ENCODE data around the gene PRKCE. TPM values are rescaled to one million over a fixed set of nuclear protein-coding genes. Genes with fewer than 3 reads are reported as not detected.

The PRKCE gene
- total and polyA plus RNA-seq, 3 experiments from 2014 or later = 3.1 to 9.6 (median 7.9) TPM

GRCh38 chr2:45925026-45925425 lies 273.6 kb downstream of the PRKCE start:
- H3K9me3 Mint-ChIP-seq = no peaks in the 10 kb centered on the region
- H3K4me1 ChIP-seq (ENCODE audit: insufficient read depth, low read length) = no peaks in the 10 kb centered on the region
- no peak overlapping the region for H3K27ac ChIP-seq (ENCODE audit: low read depth, low read length)
- no peaks in the 10 kb centered on the region for H3K27me3 ChIP-seq (ENCODE audit: insufficient read depth, low read length, poor library complexity, severe bottlenecking)
- no peak for DNase-seq
- no peaks in the 10 kb centered on the region for H3K4me1 Mint-ChIP-seq
- H3K27me3 Mint-ChIP-seq = no peaks in the 10 kb centered on the region
- ChIA-PET CTCF (no interaction called here), POLR2A (no interaction called here)
- no peaks in the 10 kb centered on the region for H3K36me3 Mint-ChIP-seq
- no peaks in the 10 kb centered on the region for H3K36me3 ChIP-seq (ENCODE audit: insufficient read depth, low read length)
- no peak overlapping the region for H3K4me3 Mint-ChIP-seq
- H3K27ac Mint-ChIP-seq = no peak overlapping the region
- H3K4me3 ChIP-seq (ENCODE audit: low read length) = no peak overlapping the region
- no peaks in the 10 kb centered on the region for H3K9me3 ChIP-seq (ENCODE audit: low read length)

- Mint-ChIP-seq H3K27ac (no peak overlapping the region), H3K4me1 (no peaks in the 10 kb centered on the region), H3K27me3 (no peaks in the 10 kb centered on the region), H3K9me3 (no peaks in the 10 kb centered on the region), H3K4me3 (no peak overlapping the region), H3K36me3 (no peaks in the 10 kb centered on the region)
- H3K36me3 ChIP-seq (ENCODE audit: insufficient read depth, low read length) = no peaks in the 10 kb centered on the region
- H3K4me1 ChIP-seq (ENCODE audit: insufficient read depth, low read length) = no peaks in the 10 kb centered on the region
- no peaks in the 10 kb centered on the region for H3K9me3 ChIP-seq (ENCODE audit: low read length)
- DNase-seq = no peak
- H3K27ac ChIP-seq (ENCODE audit: low read depth, low read length) = no peak overlapping the region
- no peaks in the 10 kb centered on the region for H3K27me3 ChIP-seq (ENCODE audit: insufficient read depth, low read length, poor library complexity, severe bottlenecking)
- CTCF ChIA-PET = no interaction called here
- H3K4me3 ChIP-seq (ENCODE audit: low read length) = no peak overlapping the region
- POLR2A ChIA-PET = no interaction called here
Measured at GRCh38 chr2:45925636-45926366, 274.3 kb downstream of the PRKCE start.

GRCh38 chr2:45928946-45929345 lies 277.5 kb downstream of the PRKCE start:
- H3K9me3 Mint-ChIP-seq = no peaks in the 10 kb centered on the region
- H3K27me3 Mint-ChIP-seq = no peaks in the 10 kb centered on the region
- no peaks in the 10 kb centered on the region for H3K36me3 Mint-ChIP-seq
- Histone ChIP-seq H3K27me3 (ENCODE audit: insufficient read depth, low read length, poor library complexity, severe bottlenecking) (no peaks in the 10 kb centered on the region), H3K4me3 (ENCODE audit: low read length) (no peak overlapping the region), H3K36me3 (ENCODE audit: insufficient read depth, low read length) (no peaks in the 10 kb centered on the region), H3K4me1 (ENCODE audit: insufficient read depth, low read length) (no peaks in the 10 kb centered on the region), H3K9me3 (ENCODE audit: low read length) (no peaks in the 10 kb centered on the region), H3K27ac (ENCODE audit: low read depth, low read length) (no peak overlapping the region)
- H3K4me1 Mint-ChIP-seq = no peaks in the 10 kb centered on the region
- H3K4me3 Mint-ChIP-seq = no peak overlapping the region
- ChIA-PET CTCF (no interaction called here), POLR2A (no interaction called here)
- DNase-seq = no peak
- H3K27ac Mint-ChIP-seq = no peak overlapping the region

GRCh38 chr2:45929674-45930395 lies 278.4 kb downstream of the PRKCE start:
- Histone ChIP-seq H3K27ac (ENCODE audit: low read depth, low read length) (no peak overlapping the region), H3K27me3 (ENCODE audit: insufficient read depth, low read length, poor library complexity, severe bottlenecking) (no peaks in the 10 kb centered on the region), H3K4me1 (ENCODE audit: insufficient read depth, low read length) (no peaks in the 10 kb centered on the region), H3K9me3 (ENCODE audit: low read length) (no peaks in the 10 kb centered on the region), H3K36me3 (ENCODE audit: insufficient read depth, low read length) (no peaks in the 10 kb centered on the region), H3K4me3 (ENCODE audit: low read length) (no peak overlapping the region)
- ChIA-PET CTCF (no interaction called here), POLR2A (no interaction called here)
- Mint-ChIP-seq H3K36me3 (no peaks in the 10 kb centered on the region), H3K4me3 (no peak overlapping the region), H3K27ac (no peak overlapping the region), H3K27me3 (no peaks in the 10 kb centered on the region), H3K4me1 (no peaks in the 10 kb centered on the region), H3K9me3 (no peaks in the 10 kb centered on the region)
- DNase-seq = no peak

GRCh38 chr2:45930396-45930792 lies 278.9 kb downstream of the PRKCE start:
- Histone ChIP-seq H3K9me3 (ENCODE audit: low read length) (no peaks in the 10 kb centered on the region), H3K4me3 (ENCODE audit: low read length) (no peak overlapping the region), H3K4me1 (ENCODE audit: insufficient read depth, low read length) (no peaks in the 10 kb centered on the region), H3K36me3 (ENCODE audit: insufficient read depth, low read length) (no peaks in the 10 kb centered on the region), H3K27ac (ENCODE audit: low read depth, low read length) (no peak overlapping the region), H3K27me3 (ENCODE audit: insufficient read depth, low read length, poor library complexity, severe bottlenecking) (no peaks in the 10 kb centered on the region)
- CTCF ChIA-PET = no interaction called here
- Mint-ChIP-seq H3K4me1 (no peaks in the 10 kb centered on the region), H3K4me3 (no peak overlapping the region), H3K36me3 (no peaks in the 10 kb centered on the region), H3K27me3 (no peaks in the 10 kb centered on the region), H3K27ac (no peak overlapping the region), H3K9me3 (no peaks in the 10 kb centered on the region)
- DNase-seq = no peak
- POLR2A ChIA-PET = no interaction called here

GRCh38 chr2:45932278-45932975 lies 281.0 kb downstream of the PRKCE start:
- DNase-seq = no peak
- ChIA-PET CTCF (no interaction called here), POLR2A (no interaction called here)
- Mint-ChIP-seq H3K4me3 (no peak overlapping the region), H3K36me3 (no peaks in the 10 kb centered on the region), H3K9me3 (no peaks in the 10 kb centered on the region), H3K27me3 (peaks cover 0 to 2% of the 10 kb centered on the region in 2 donors), H3K4me1 (no peaks in the 10 kb centered on the region), H3K27ac (no peak overlapping the region)
- Histone ChIP-seq H3K4me1 (ENCODE audit: insufficient read depth, low read length) (no peaks in the 10 kb centered on the region), H3K4me3 (ENCODE audit: low read length) (no peak overlapping the region), H3K27ac (ENCODE audit: low read depth, low read length) (no peak overlapping the region), H3K27me3 (ENCODE audit: insufficient read depth, low read length, poor library complexity, severe bottlenecking) (no peaks in the 10 kb centered on the region), H3K36me3 (ENCODE audit: insufficient read depth, low read length) (no peaks in the 10 kb centered on the region), H3K9me3 (ENCODE audit: low read length) (no peaks in the 10 kb centered on the region)

- Histone ChIP-seq H3K9me3 (ENCODE audit: low read length) (no peaks in the 10 kb centered on the region), H3K36me3 (ENCODE audit: insufficient read depth, low read length) (no peaks in the 10 kb centered on the region), H3K27ac (ENCODE audit: low read depth, low read length) (no peak overlapping the region), H3K4me1 (ENCODE audit: insufficient read depth, low read length) (no peaks in the 10 kb centered on the region), H3K4me3 (ENCODE audit: low read length) (no peak overlapping the region), H3K27me3 (ENCODE audit: insufficient read depth, low read length, poor library complexity, severe bottlenecking) (no peaks in the 10 kb centered on the region)
- Mint-ChIP-seq H3K27ac (no peak overlapping the region), H3K9me3 (no peaks in the 10 kb centered on the region), H3K4me1 (no peaks in the 10 kb centered on the region), H3K4me3 (no peak overlapping the region), H3K36me3 (peaks cover 0 to 8% (median 0%) of the 10 kb centered on the region in 3 donors), H3K27me3 (peaks cover 0 to 2% of the 10 kb centered on the region in 2 donors)
- ChIA-PET POLR2A (no interaction called here), CTCF (interaction anchor here (0.6 kb wide), 1 partner anchor 286 kb away, joined by 3 read pairs; no protein-coding TSS in a partner anchor)
- DNase-seq = peak in 1 of 5 donors; percentile 41
Measured at GRCh38 chr2:45935791-45936622, 284.5 kb downstream of the PRKCE start.

- H3K4me1 Mint-ChIP-seq = no peaks in the 10 kb centered on the region
- Histone ChIP-seq H3K9me3 (ENCODE audit: low read length) (no peaks in the 10 kb centered on the region), H3K4me1 (ENCODE audit: insufficient read depth, low read length) (no peaks in the 10 kb centered on the region), H3K27me3 (ENCODE audit: insufficient read depth, low read length, poor library complexity, severe bottlenecking) (no peaks in the 10 kb centered on the region), H3K36me3 (ENCODE audit: insufficient read depth, low read length) (no peaks in the 10 kb centered on the region), H3K27ac (ENCODE audit: low read depth, low read length) (no peak overlapping the region), H3K4me3 (ENCODE audit: low read length) (no peak overlapping the region)
- H3K27me3 Mint-ChIP-seq = peaks cover 0 to 2% of the 10 kb centered on the region in 2 donors
- H3K9me3 Mint-ChIP-seq = no peaks in the 10 kb centered on the region
- no peak overlapping the region for H3K4me3 Mint-ChIP-seq
- ChIA-PET POLR2A (no interaction called here), CTCF (no interaction called here)
- no peak overlapping the region for H3K27ac Mint-ChIP-seq
- no peak for DNase-seq
- H3K36me3 Mint-ChIP-seq = peaks cover 0 to 8% (median 0%) of the 10 kb centered on the region in 3 donors
Measured at GRCh38 chr2:45936623-45936979, 285.1 kb downstream of the PRKCE start.
